A549 (cell line): ENCODE data around the gene CHST11. TPM values are rescaled to one million over a fixed set of nuclear protein-coding genes. Genes with fewer than 3 reads are reported as not detected.

Experiments used
- ATAC-seq, 2 experiments: fragments of 200-7000 bp in 1 of 2; fragments of >200 bp in 1 of 2; cut with Nextera tagmentation in 1 of 2; cut with Tn5 transposase in 1 of 2; 3 replicates each; pipeline versions ENCODE4 v1.8.0 to v1.9.1; 2018 to 2020; ENCODE audit warnings: mild to moderate bottlenecking in 1 of 2, moderate library complexity in 1 of 2
- CTCF ChIA-PET: fragments of 300-600 bp; sonication (Branson Sonifier 250); formaldehyde crosslinking; extraction: SDS; loops from one replicate; lab custom pipeline; 2021; ENCODE audit warnings: antibody characterized with exemption, inconsistent platforms; lab: Yijun Ruan, JAX
- POLR2A ChIA-PET: fragments of 350-600 bp; formaldehyde crosslinking; extraction: SDS; loops from one replicate; lab custom pipeline; 2021; ENCODE audit warnings: antibody characterized with exemption, inconsistent platforms; lab: Yijun Ruan, JAX
- DNase-seq, 2 experiments: peaks; one replicate each; pipeline versions ENCODE4 v3.0.0 to v3.0.0-alpha.2; 2011 to 2016; ENCODE audit warnings: low read depth in 1 of 2, low spot score in 1 of 2
- FAIRE-seq: peaks from 2 replicates; lab custom pipeline; 2011; peaks lifted over from hg19 to GRCh38; lab: Jason Lieb, UNC
- H3K27ac ChIP-seq, 2 experiments: fragments of >200 bp; sonication (Bioruptor Twin); formaldehyde crosslinking; 3 replicates each; pipeline ENCODE4 v1.5.1; 2016 to 2017
- H3K4me1 ChIP-seq: fragments of >200 bp; sonication (Bioruptor Twin); formaldehyde crosslinking; 3 replicates; pipeline ENCODE4 v1.6.1; 2016
- H3K4me2 ChIP-seq: fragments of >200 bp; sonication (Bioruptor Twin); formaldehyde crosslinking; 3 replicates; pipeline ENCODE4 v1.6.1; 2016
- H3K4me3 ChIP-seq: fragments of >200 bp; sonication (Bioruptor Twin); formaldehyde crosslinking; 3 replicates; pipeline ENCODE4 v1.5.1; 2016
- H3K9me3 ChIP-seq: fragments of >200 bp; sonication (Bioruptor Twin); formaldehyde crosslinking; 3 replicates; pipeline ENCODE4 v1.6.1; 2016
- BCL3 ChIP-seq: fragments of >200 bp; sonication (Bioruptor Twin); formaldehyde crosslinking; IDR thresholded peaks from 3 replicates; pipeline ENCODE4 v1.6.1; 2016
- CHD2 ChIP-seq: fragments of 150-350 bp; IDR thresholded peaks from 2 replicates; pipeline ENCODE4 v1.6.1; 2014; ENCODE audit warnings: low read length; ENCODE audit not compliant: partially characterized antibody
- E2F6 ChIP-seq: IDR thresholded peaks from 2 replicates; pipeline ENCODE4 v1.6.1; 2012; ENCODE audit warnings: low read depth, borderline replicate concordance
- FOSB ChIP-seq: fragments of 250-450 bp; sonication (Bioruptor Pico); IDR thresholded peaks from 2 replicates; pipeline ENCODE4 v1.5.0; 2020; ENCODE audit warnings: mild to moderate bottlenecking, moderate library complexity
- GATA3 ChIP-seq: IDR thresholded peaks from 2 replicates; pipeline ENCODE4 v1.6.1; 2012; ENCODE audit warnings: borderline replicate concordance
- HES2 ChIP-seq: fragments of >200 bp; sonication (Bioruptor Twin); formaldehyde crosslinking; IDR thresholded peaks from 2 replicates; pipeline ENCODE4 v1.6.1; 2016
- HEYL ChIP-seq: fragments of 250-450 bp; sonication (Bioruptor Pico); IDR thresholded peaks from 2 replicates; pipeline ENCODE4 v1.8.0; 2021; ENCODE audit warnings: mild to moderate bottlenecking, moderate library complexity
- HOXA7 ChIP-seq: fragments of 250-450 bp; sonication (Bioruptor Pico); IDR thresholded peaks from 2 replicates; pipeline ENCODE4 v1.5.0; 2020; ENCODE audit warnings: mild to moderate bottlenecking, moderate library complexity
- JUN ChIP-seq, 2 experiments: fragments of >200 bp; sonication (Bioruptor Twin); formaldehyde crosslinking; IDR thresholded peaks; 2 replicates in 1 of 2; 3 replicates in 1 of 2; pipeline ENCODE4 v1.6.1; 2016 to 2017
- KDM5A ChIP-seq: fragments of 200-600 bp; sonication (generic); IDR thresholded peaks from 2 replicates; pipeline ENCODE4 v1.6.1; 2016; ENCODE audit warnings: antibody characterized with exemption, mild to moderate bottlenecking
- NFE2L2 ChIP-seq: fragments of 150-350 bp; conservative IDR thresholded peaks from 2 replicates; pipeline ENCODE4 v1.6.1; 2014; ENCODE audit warnings: low read length
- NR3C1 ChIP-seq: fragments of >200 bp; sonication (Bioruptor Twin); formaldehyde crosslinking; IDR thresholded peaks from 3 replicates; pipeline ENCODE4 v1.6.1; 2017
- POLR2A ChIP-seq: IDR thresholded peaks from 2 replicates; pipeline ENCODE4 v1.6.1; 2012; ENCODE audit warnings: mild to moderate bottlenecking, low read length
- RCOR1 ChIP-seq: fragments of 150-350 bp; IDR thresholded peaks from 2 replicates; pipeline ENCODE4 v1.6.1; 2014; ENCODE audit warnings: antibody characterized with exemption, low read length, low read depth
- TFCP2L1 ChIP-seq: fragments of 250-450 bp; sonication (Bioruptor Pico); IDR thresholded peaks from 2 replicates; pipeline ENCODE4 v1.5.0; 2021; ENCODE audit warnings: mild to moderate bottlenecking
- ZSCAN20 ChIP-seq: fragments of 250-450 bp; sonication (Bioruptor Pico); IDR thresholded peaks from 2 replicates; pipeline ENCODE4 v1.8.0; 2022; ENCODE audit warnings: mild to moderate bottlenecking, moderate library complexity
- WGBS: methylation state at CpG from one replicate; pipeline ENCODE4 v1.1.6; 2017; ENCODE audit errors: missing lambda C conversion rate; 5-methylcytosine and 5-hydroxymethylcytosine counted together
- polyA plus RNA-seq, 4 experiments: library from polyadenylated mRNA; depleted of rRNA in 3 of 4; stranded (reverse); fragments of >200 nt; fragmentation: RNase III in 1 of 4; extraction: RNeasy Plus Mini Kit Qiagen cat#74134 plus additional on column Dnase treatment in 1 of 4; gene quantifications; 2 replicates in 3 of 4; 3 replicates in 1 of 4; pipeline ENCODE4 v1.2.3, GENCODE V29; 2011 to 2017
- TF ChIP-seq, protein P1 (sequence below): fragments of 200-600 bp; sonication (generic); IDR thresholded peaks from 2 replicates; pipeline ENCODE4 v1.6.1; 2016; ENCODE audit warnings: antibody characterized with exemption, mild to moderate bottlenecking, moderate library complexity
- TF ChIP-seq, protein P2 (sequence below): fragments of 250-450 bp; sonication (Bioruptor Pico); IDR thresholded peaks from 2 replicates; pipeline ENCODE4 v1.5.0; 2020; ENCODE audit warnings: low read depth, mild to moderate bottlenecking, moderate library complexity
- TF ChIP-seq, protein P3 (sequence below): fragments of 450-650 bp; IDR thresholded peaks from 2 replicates; pipeline ENCODE4 v1.6.1; 2014; ENCODE audit warnings: antibody characterized with exemption
- TF ChIP-seq, protein P4 (sequence below): IDR thresholded peaks from 2 replicates; pipeline ENCODE4 v1.6.1; 2012
- TF ChIP-seq, protein P5 (sequence below): fragments of >200 bp; sonication (Bioruptor Twin); formaldehyde crosslinking; IDR thresholded peaks from 3 replicates; pipeline ENCODE4 v1.5.1; 2016

CHST11 gene
- polyA plus RNA-seq, 2 of the 4 experiments (the other 2 are of a cell fraction): 19.2 to 21.8 TPM

- ChIA-PET POLR2A (no interaction called here), CTCF (no interaction called here)
- DNase-seq: no peak
Observed at GRCh38 chr12:104521731-104522130, 65.0 kb downstream of the CHST11 start.

DNA sequence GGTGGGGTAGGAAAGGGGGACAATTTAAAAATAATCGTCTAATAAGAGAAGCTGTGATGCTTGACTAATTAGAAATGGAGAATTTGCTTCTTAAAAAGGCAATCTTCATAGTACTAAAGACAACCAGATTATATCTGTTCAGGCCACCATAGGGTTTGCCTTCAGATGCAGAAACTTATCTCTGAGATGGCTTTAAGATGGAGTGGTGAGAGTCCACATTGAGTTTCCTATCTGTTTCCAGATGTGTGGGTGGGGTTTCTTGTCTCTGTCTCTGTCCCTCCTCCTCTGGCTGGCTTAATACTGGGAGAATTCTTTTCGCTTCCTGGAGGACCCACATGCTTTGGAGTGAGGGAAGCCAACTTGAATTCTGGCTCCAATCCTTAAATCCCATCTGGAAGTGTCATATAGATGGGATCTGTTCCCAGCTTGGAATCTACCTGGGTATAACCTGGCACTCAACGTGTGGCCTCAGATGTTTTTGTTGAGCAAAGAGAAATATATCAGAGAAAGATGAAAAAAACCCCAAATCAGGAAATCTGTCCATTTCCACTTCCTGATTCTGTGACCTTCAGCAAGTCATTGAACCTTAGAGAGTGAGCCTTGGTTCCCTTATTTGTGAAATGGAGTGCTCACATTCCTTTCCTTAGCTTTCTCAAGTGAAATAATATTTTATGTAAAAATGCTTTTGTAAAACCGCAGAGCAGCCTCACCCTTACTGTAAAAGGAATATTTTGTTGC lies 66.4 kb downstream of the CHST11 start:
- H3K4me2 ChIP-seq: no peak overlapping the region
- ChIA-PET POLR2A (no interaction called here), CTCF (interaction anchor here (0.7 to 1.0 kb wide), 2 partner anchors 25 to 141 kb away, joined by 3 to 4 read pairs; no protein-coding TSS in a partner anchor)
- no peak for FAIRE-seq
- H3K27ac ChIP-seq: peak overlapping the region in 1 of 2 experiments; percentile 10; a peak in 1 of 6 replicates
- H3K4me3 ChIP-seq: no peak overlapping the region
- DNase-seq: no peak
- H3K4me1 ChIP-seq: peaks cover 23% of the 10 kb centered on the region
- 81% methylated on average over 4 of the region's 4 CpGs for WGBS
- TF ChIP-seq HES2: no peak
- TF ChIP-seq, protein P1, sequence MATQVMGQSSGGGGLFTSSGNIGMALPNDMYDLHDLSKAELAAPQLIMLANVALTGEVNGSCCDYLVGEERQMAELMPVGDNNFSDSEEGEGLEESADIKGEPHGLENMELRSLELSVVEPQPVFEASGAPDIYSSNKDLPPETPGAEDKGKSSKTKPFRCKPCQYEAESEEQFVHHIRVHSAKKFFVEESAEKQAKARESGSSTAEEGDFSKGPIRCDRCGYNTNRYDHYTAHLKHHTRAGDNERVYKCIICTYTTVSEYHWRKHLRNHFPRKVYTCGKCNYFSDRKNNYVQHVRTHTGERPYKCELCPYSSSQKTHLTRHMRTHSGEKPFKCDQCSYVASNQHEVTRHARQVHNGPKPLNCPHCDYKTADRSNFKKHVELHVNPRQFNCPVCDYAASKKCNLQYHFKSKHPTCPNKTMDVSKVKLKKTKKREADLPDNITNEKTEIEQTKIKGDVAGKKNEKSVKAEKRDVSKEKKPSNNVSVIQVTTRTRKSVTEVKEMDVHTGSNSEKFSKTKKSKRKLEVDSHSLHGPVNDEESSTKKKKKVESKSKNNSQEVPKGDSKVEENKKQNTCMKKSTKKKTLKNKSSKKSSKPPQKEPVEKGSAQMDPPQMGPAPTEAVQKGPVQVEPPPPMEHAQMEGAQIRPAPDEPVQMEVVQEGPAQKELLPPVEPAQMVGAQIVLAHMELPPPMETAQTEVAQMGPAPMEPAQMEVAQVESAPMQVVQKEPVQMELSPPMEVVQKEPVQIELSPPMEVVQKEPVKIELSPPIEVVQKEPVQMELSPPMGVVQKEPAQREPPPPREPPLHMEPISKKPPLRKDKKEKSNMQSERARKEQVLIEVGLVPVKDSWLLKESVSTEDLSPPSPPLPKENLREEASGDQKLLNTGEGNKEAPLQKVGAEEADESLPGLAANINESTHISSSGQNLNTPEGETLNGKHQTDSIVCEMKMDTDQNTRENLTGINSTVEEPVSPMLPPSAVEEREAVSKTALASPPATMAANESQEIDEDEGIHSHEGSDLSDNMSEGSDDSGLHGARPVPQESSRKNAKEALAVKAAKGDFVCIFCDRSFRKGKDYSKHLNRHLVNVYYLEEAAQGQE: no peak
- H3K9me3 ChIP-seq: no peaks in the 10 kb centered on the region
- no peak for ATAC-seq

More at GRCh38 chr12:104521731-104522130, 65.0 kb downstream of the CHST11 start:
- TF ChIP-seq TFCP2L1 (no peak), NFE2L2 (no peak), E2F6 (no peak), POLR2A (no peak), FOSB (CRISPR knock-in tag) (no peak), HOXA7 (no peak), ZSCAN20 (CRISPR knock-in tag) (no peak), JUN (IDR thresholded peaks at IDR 0.05) (no peak), HEYL (CRISPR knock-in tag) (no peak), BCL3 (no peak), RCOR1 (no peak), CHD2 (no peak), GATA3 (no peak), KDM5A (no peak), HES2 (no peak), NR3C1 (no peak)
- TF ChIP-seq, protein P2, sequence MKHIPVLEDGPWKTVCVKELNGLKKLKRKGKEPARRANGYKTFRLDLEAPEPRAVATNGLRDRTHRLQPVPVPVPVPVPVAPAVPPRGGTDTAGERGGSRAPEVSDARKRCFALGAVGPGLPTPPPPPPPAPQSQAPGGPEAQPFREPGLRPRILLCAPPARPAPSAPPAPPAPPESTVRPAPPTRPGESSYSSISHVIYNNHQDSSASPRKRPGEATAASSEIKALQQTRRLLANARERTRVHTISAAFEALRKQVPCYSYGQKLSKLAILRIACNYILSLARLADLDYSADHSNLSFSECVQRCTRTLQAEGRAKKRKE (CRISPR knock-in tag): no peak
- TF ChIP-seq, protein P3, sequence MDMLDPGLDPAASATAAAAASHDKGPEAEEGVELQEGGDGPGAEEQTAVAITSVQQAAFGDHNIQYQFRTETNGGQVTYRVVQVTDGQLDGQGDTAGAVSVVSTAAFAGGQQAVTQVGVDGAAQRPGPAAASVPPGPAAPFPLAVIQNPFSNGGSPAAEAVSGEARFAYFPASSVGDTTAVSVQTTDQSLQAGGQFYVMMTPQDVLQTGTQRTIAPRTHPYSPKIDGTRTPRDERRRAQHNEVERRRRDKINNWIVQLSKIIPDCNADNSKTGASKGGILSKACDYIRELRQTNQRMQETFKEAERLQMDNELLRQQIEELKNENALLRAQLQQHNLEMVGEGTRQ: no peak
- TF ChIP-seq, protein P4, sequence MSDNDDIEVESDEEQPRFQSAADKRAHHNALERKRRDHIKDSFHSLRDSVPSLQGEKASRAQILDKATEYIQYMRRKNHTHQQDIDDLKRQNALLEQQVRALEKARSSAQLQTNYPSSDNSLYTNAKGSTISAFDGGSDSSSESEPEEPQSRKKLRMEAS: no peak
- TF ChIP-seq, protein P5, sequence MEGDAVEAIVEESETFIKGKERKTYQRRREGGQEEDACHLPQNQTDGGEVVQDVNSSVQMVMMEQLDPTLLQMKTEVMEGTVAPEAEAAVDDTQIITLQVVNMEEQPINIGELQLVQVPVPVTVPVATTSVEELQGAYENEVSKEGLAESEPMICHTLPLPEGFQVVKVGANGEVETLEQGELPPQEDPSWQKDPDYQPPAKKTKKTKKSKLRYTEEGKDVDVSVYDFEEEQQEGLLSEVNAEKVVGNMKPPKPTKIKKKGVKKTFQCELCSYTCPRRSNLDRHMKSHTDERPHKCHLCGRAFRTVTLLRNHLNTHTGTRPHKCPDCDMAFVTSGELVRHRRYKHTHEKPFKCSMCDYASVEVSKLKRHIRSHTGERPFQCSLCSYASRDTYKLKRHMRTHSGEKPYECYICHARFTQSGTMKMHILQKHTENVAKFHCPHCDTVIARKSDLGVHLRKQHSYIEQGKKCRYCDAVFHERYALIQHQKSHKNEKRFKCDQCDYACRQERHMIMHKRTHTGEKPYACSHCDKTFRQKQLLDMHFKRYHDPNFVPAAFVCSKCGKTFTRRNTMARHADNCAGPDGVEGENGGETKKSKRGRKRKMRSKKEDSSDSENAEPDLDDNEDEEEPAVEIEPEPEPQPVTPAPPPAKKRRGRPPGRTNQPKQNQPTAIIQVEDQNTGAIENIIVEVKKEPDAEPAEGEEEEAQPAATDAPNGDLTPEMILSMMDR: no peak
- TF ChIP-seq, all 56 proteins: peak for 0
- no peak overlapping the region for H3K27ac ChIP-seq
- H3K9me3 ChIP-seq: no peaks in the 10 kb centered on the region
- 86% methylated on average over 5 of the region's 5 CpGs for WGBS
- FAIRE-seq (no peak), ATAC-seq (peak in 1 of 2 experiments; percentile 43; a peak in 2 of 6 replicates)
- peaks cover 23% of the 10 kb centered on the region for H3K4me1 ChIP-seq
- no peak overlapping the region for H3K4me3 ChIP-seq
- H3K4me2 ChIP-seq: no peak overlapping the region
